ENCODE results near the gene CLPTM1.

CLPTM1 gene

DNA sequence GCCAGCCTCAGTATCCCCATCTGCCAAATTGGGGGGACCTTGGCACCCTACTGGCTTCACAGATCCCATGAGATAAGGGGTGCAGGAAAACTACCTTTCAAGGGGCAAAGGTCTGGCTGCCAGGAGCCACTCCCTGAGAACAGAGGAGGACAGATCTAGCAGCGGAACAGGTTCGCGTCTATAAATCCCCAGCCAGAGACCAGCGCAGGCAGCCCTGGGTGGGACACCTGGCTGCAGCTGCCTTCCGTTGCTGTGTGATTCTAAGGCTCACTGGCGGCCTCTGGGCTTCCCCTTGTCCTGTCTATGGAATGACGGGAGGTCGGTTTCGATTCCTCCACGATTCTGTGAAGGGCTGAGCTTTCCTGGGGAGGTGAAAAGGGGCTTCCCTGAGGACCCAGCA lies 53.4 kb downstream of the CLPTM1 start:
- TF ChIP-seq EZH2phosphoT487 (IDR thresholded peaks at IDR 0.05; ENCODE audit: borderline replicate concordance, low read length) = no peak
- TF ChIP-seq, protein P1, sequence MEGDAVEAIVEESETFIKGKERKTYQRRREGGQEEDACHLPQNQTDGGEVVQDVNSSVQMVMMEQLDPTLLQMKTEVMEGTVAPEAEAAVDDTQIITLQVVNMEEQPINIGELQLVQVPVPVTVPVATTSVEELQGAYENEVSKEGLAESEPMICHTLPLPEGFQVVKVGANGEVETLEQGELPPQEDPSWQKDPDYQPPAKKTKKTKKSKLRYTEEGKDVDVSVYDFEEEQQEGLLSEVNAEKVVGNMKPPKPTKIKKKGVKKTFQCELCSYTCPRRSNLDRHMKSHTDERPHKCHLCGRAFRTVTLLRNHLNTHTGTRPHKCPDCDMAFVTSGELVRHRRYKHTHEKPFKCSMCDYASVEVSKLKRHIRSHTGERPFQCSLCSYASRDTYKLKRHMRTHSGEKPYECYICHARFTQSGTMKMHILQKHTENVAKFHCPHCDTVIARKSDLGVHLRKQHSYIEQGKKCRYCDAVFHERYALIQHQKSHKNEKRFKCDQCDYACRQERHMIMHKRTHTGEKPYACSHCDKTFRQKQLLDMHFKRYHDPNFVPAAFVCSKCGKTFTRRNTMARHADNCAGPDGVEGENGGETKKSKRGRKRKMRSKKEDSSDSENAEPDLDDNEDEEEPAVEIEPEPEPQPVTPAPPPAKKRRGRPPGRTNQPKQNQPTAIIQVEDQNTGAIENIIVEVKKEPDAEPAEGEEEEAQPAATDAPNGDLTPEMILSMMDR (IDR thresholded peaks at IDR 0.05; ENCODE audit: low read depth, low read length, poor library complexity, severe bottlenecking) = no peak
- Histone ChIP-seq H3K79me2 (ENCODE audit: control insufficient read depth, low read length) (peaks cover 20% of the 10 kb centered on the region), H3F3A (ENCODE audit: control insufficient read depth, insufficient read depth) (peaks cover 30% of the 10 kb centered on the region), H3K4me2 (ENCODE audit: low read length) (peak overlapping the region; percentile 72), H3K4me3 (ENCODE audit: low read length) (peak overlapping the region; percentile 59), H4K20me1 (ENCODE audit: control insufficient read depth, insufficient read depth, low read depth, low read length) (no peaks in the 10 kb centered on the region), H3K9me2 (replicated peaks; ENCODE audit: control insufficient read depth, low read length) (no peaks in the 10 kb centered on the region), H3K27ac (ENCODE audit: low read depth, low read length) (peak overlapping the region; percentile 89), H3K27me3 (ENCODE audit: control insufficient read depth, low read length) (no peaks in the 10 kb centered on the region), H3K9me3 (ENCODE audit: control insufficient read depth, insufficient read depth, low read length) (no peaks in the 10 kb centered on the region), H3K4me1 (ENCODE audit: control insufficient read depth, low read length) (peaks cover 69% of the 10 kb centered on the region), H3K36me3 (ENCODE audit: control insufficient read depth, low read length) (peaks cover 56% of the 10 kb centered on the region)

DNA sequence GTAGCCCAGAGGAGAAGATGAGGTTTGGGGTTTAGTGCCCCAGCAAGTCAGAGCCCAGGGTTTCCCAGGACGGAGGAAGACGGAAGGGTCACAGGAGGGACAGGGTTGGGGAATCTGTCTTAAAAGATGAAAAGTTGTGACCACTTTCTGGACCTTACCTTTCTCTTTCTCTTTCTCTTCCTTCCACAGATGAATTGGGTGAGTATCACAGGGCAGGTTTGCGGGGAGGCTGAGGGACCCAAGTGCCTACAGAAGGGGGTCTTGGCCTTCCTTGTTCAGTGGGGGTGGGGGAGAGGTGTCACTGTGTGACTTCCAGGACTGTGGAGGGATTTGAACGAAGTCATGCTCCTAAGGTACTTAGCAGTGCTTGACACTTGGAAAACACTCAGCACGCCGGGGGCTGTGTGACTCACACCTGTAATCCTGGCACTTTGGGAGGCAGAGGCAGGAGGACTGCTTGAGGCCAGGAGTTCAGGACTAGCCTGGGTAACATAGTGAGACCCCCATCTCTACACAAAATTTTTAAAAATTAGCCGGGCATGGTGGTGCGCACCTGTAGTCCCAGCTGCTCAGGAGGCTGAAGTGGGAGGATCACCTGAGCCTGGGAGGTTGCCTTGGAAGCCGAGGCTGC lies 54.6 kb downstream of the CLPTM1 start:
- TF ChIP-seq, protein P1 (IDR thresholded peaks at IDR 0.05; ENCODE audit: low read depth, low read length, poor library complexity, severe bottlenecking) = no peak
- no peak for TF ChIP-seq EZH2phosphoT487 (IDR thresholded peaks at IDR 0.05; ENCODE audit: borderline replicate concordance, low read length)
- H3K36me3 ChIP-seq (ENCODE audit: control insufficient read depth, low read length) = peaks cover 57% of the 10 kb centered on the region
- H3K9me2 ChIP-seq (replicated peaks; ENCODE audit: control insufficient read depth, low read length) = no peaks in the 10 kb centered on the region
- H3K79me2 ChIP-seq (ENCODE audit: control insufficient read depth, low read length) = peaks cover 14% of the 10 kb centered on the region
- peak overlapping the region; percentile 89 for H3K27ac ChIP-seq (ENCODE audit: low read depth, low read length)
- no peak overlapping the region for H3K4me3 ChIP-seq (ENCODE audit: low read length)
- no peaks in the 10 kb centered on the region for H4K20me1 ChIP-seq (ENCODE audit: control insufficient read depth, insufficient read depth, low read depth, low read length)
- H3F3A ChIP-seq (ENCODE audit: control insufficient read depth, insufficient read depth) = peaks cover 34% of the 10 kb centered on the region
- no peaks in the 10 kb centered on the region for H3K9me3 ChIP-seq (ENCODE audit: control insufficient read depth, insufficient read depth, low read length)
- H3K4me2 ChIP-seq (ENCODE audit: low read length) = peak overlapping the region; percentile 56
- peaks cover 74% of the 10 kb centered on the region for H3K4me1 ChIP-seq (ENCODE audit: control insufficient read depth, low read length)
- H3K27me3 ChIP-seq (ENCODE audit: control insufficient read depth, low read length) = no peaks in the 10 kb centered on the region

DNA sequence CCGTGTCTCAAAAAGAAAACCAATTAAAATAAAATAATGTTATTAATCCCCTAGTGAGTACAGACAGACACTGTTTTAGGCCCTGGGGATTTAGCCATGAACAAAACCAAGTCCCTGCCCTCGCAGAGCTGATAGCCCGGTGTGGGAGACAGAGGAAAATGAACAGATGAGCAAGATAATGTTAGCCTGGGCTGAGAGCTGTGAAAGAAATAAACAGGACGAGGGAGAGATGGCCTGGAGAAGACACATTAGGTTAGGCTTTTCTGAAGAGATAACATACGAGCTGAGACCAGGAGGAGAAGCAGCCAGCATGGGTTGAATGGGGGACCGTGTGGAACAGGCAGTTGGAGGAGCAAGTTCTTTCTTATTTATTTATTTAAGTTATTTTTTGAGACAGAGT lies 55.1 kb downstream of the CLPTM1 start:
- Histone ChIP-seq H3K9me3 (ENCODE audit: control insufficient read depth, insufficient read depth, low read length) (no peaks in the 10 kb centered on the region), H3K4me3 (ENCODE audit: low read length) (0 out of 2 replicates have a peak overlapping the region, but pooled peaks have one; percentile 35), H3K27me3 (ENCODE audit: control insufficient read depth, low read length) (no peaks in the 10 kb centered on the region), H3K27ac (ENCODE audit: low read depth, low read length) (peak overlapping the region; percentile 89), H3K36me3 (ENCODE audit: control insufficient read depth, low read length) (peaks cover 59% of the 10 kb centered on the region), H3K4me1 (ENCODE audit: control insufficient read depth, low read length) (peaks cover 74% of the 10 kb centered on the region), H3K9me2 (replicated peaks; ENCODE audit: control insufficient read depth, low read length) (no peaks in the 10 kb centered on the region), H4K20me1 (ENCODE audit: control insufficient read depth, insufficient read depth, low read depth, low read length) (no peaks in the 10 kb centered on the region), H3K79me2 (ENCODE audit: control insufficient read depth, low read length) (peaks cover 10% of the 10 kb centered on the region), H3F3A (ENCODE audit: control insufficient read depth, insufficient read depth) (peaks cover 33% of the 10 kb centered on the region), H3K4me2 (ENCODE audit: low read length) (peak overlapping the region; percentile 56)
- TF ChIP-seq, protein P1 (IDR thresholded peaks at IDR 0.05; ENCODE audit: low read depth, low read length, poor library complexity, severe bottlenecking) = no peak
- TF ChIP-seq EZH2phosphoT487 (IDR thresholded peaks at IDR 0.05; ENCODE audit: borderline replicate concordance, low read length) = no peak
